Neuronal stem cell (in vitro differentiated cells): ENCODE measurements around the gene AGFG2.
A peak's percentile ranks its signal among the peaks of the same experiment; 100 is the strongest.

Experiments used
- DNase-seq: peaks from one replicate; pipeline ENCODE4 v3.0.0-alpha.2; 2013; ENCODE audit warnings: low spot score
- H2AFZ ChIP-seq: one replicate; pipeline ENCODE4 v1.6.1; 2013; ENCODE audit warnings: mild to moderate bottlenecking, low read length, inconsistent platforms
- H2AK5ac ChIP-seq: 2 replicates; pipeline ENCODE4 v1.6.1; 2013; ENCODE audit warnings: low read depth, mild to moderate bottlenecking, inconsistent platforms, low read length, moderate library complexity, mixed read lengths
- H2BK120ac ChIP-seq: 2 replicates; pipeline ENCODE4 v1.6.1; 2013; ENCODE audit warnings: low read depth, mild to moderate bottlenecking, inconsistent platforms, low read length, moderate library complexity, mixed read lengths
- H2BK12ac ChIP-seq: one replicate; pipeline ENCODE4 v1.6.1; 2013; ENCODE audit warnings: low read length, inconsistent platforms
- H2BK15ac ChIP-seq: 2 replicates; pipeline ENCODE4 v1.6.1; 2013; ENCODE audit warnings: mild to moderate bottlenecking, low read length, inconsistent platforms, mixed read lengths
- H2BK5ac ChIP-seq: one replicate; pipeline ENCODE4 v1.6.1; 2013; ENCODE audit warnings: inconsistent platforms, mild to moderate bottlenecking, low read length, moderate library complexity
- H3K14ac ChIP-seq: one replicate; pipeline ENCODE4 v1.6.1; 2013; ENCODE audit warnings: low read length, inconsistent platforms
- H3K18ac ChIP-seq: 2 replicates; pipeline ENCODE4 v1.6.1; 2013; ENCODE audit warnings: low read length, inconsistent platforms
- H3K23ac ChIP-seq: 2 replicates; pipeline ENCODE4 v1.6.1; 2013; ENCODE audit warnings: low read depth, mild to moderate bottlenecking, mixed read lengths, low read length, inconsistent platforms; ENCODE audit not compliant: poor library complexity
- H3K27ac ChIP-seq: replicated peaks from 3 replicates; pipeline ENCODE4 v1.5.1; 2013; ENCODE audit warnings: low read length, inconsistent platforms
- H3K27me3 ChIP-seq, 3 experiments: 2 replicates each; pipeline ENCODE4 v1.6.1; 2013; ENCODE audit warnings: low read length in 3 of 3, mild to moderate bottlenecking in 2 of 3, inconsistent platforms in 1 of 3, low read depth in 1 of 3, mixed read lengths in 1 of 3, moderate library complexity in 1 of 3; ENCODE audit not compliant: control insufficient read depth in 3 of 3, insufficient read depth in 3 of 3
- H3K36me3 ChIP-seq, 2 donors: replicated peaks in 1 of 2; 2 replicates each; pipeline ENCODE4 v1.6.1; 2013; ENCODE audit warnings: low read length in 2 of 2; ENCODE audit not compliant: control insufficient read depth in 2 of 2, insufficient read depth in 2 of 2
- H3K4ac ChIP-seq: 2 replicates; pipeline ENCODE4 v1.6.1; 2013; ENCODE audit warnings: inconsistent platforms, mild to moderate bottlenecking, low read length, moderate library complexity
- H3K4me1 ChIP-seq, 2 donors: 1 replicate in 1 of 2; 2 replicates in 1 of 2; pipeline ENCODE4 v1.6.1; 2013; ENCODE audit warnings: low read length in 2 of 2, low read depth in 1 of 2; ENCODE audit not compliant: control insufficient read depth in 2 of 2, insufficient read depth in 1 of 2
- H3K4me2 ChIP-seq: one replicate; pipeline ENCODE4 v1.6.1; 2013; ENCODE audit warnings: mild to moderate bottlenecking, low read length, inconsistent platforms; ENCODE audit not compliant: insufficient read depth, poor library complexity, severe bottlenecking
- H3K4me3 ChIP-seq, 2 donors: 2 replicates each; pipeline ENCODE4 v1.5.1; 2013; ENCODE audit warnings: low read length in 2 of 2, mild to moderate bottlenecking in 2 of 2, inconsistent platforms in 1 of 2, moderate library complexity in 1 of 2
- H3K79me1 ChIP-seq: one replicate; pipeline ENCODE4 v1.6.1; 2013; ENCODE audit warnings: low read depth, mild to moderate bottlenecking, inconsistent platforms, low read length, moderate library complexity
- H3K9ac ChIP-seq: one replicate; pipeline ENCODE4 v1.6.1; 2013; ENCODE audit warnings: mild to moderate bottlenecking, low read depth, low read length, inconsistent platforms; ENCODE audit not compliant: poor library complexity
- H3K9me3 ChIP-seq, 2 donors: replicated peaks in 1 of 2; 2 replicates each; pipeline versions ENCODE3 to v1.6.1; 2013; ENCODE audit warnings: low read length in 2 of 2, mild to moderate bottlenecking in 2 of 2, inconsistent platforms in 1 of 2, low read depth in 1 of 2, mixed read lengths in 1 of 2, moderate library complexity in 1 of 2; ENCODE audit not compliant: control insufficient read depth in 2 of 2, insufficient read depth in 1 of 2
- H4K8ac ChIP-seq: one replicate; pipeline ENCODE4 v1.6.1; 2013; ENCODE audit warnings: low read depth, mild to moderate bottlenecking, inconsistent platforms, low read length, moderate library complexity
- H4K91ac ChIP-seq: one replicate; pipeline ENCODE4 v1.6.1; 2013; ENCODE audit warnings: low read length, low read depth, mild to moderate bottlenecking, inconsistent platforms; ENCODE audit not compliant: poor library complexity
- WGBS, 2 donors: extraction: QIAGEN DNeasy Blood & Tissue Kit; methylation state at CpG; one replicate each; pipeline ENCODE4 v1.1.7; 2013; ENCODE audit warnings: missing lambda C conversion rate in 2 of 2, mixed read lengths in 1 of 2; ENCODE audit not compliant: insufficient read length in 2 of 2, insufficient replicate concordance in 1 of 2; ENCODE audit errors: extremely low coverage in 2 of 2; 5-methylcytosine and 5-hydroxymethylcytosine counted together

The AGFG2 gene

DNA sequence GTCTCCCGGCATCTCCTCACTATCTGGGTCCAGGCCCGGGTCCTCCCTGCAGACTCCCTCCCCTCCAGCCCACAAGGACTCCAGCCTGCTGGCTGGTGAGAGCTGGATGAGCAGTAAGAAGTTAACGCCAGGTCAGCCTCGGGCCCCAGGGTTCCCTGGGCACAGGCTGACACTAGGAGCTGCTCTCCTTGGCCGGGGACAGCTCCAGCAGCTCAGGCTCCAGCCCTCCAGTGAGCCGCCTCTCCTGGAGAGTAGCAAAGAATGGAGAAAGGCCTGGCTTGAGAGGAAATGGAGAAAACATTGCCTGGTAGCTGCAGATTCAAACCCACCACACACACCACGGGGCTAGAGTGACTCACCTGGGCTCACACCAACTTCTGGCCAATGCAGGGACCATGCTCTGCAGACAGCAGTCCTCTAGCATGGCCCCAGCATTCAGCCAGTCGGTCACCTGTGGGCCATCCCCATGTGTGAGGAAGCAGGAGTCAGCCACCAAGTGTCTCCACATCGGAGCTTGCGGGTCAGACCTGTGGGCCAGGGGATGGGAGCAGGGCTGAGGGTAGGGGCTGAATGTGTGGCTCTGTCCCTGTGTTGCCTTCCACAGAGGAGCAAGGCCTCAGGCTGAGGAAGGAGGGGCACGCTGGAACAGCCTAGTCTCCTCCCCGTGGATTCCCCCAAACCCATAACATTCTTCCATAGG, 28.2 kb downstream of the AGFG2 start:
- no CpG with 5 or more reads among the region's 12 CpGs for WGBS, 2 donors
- Histone ChIP-seq H4K8ac (no peak overlapping the region), H3K23ac (no peak overlapping the region), H2BK120ac (no peak overlapping the region), H3K27me3 (peaks cover 0 to 13% (median 0%) of the 10 kb centered on the region in 3 experiments), H2BK12ac (no peak overlapping the region), H3K27ac (no peak overlapping the region), H2AK5ac (no peak overlapping the region), H2BK5ac (no peak overlapping the region), H3K9me3 (peaks cover 0 to 2% of the 10 kb centered on the region in 2 donors), H4K91ac (no peak overlapping the region), H2AFZ (no peak overlapping the region), H3K9ac (no peak overlapping the region), H3K4me2 (no peak overlapping the region), H3K4me3 (no peak overlapping the region), H3K4ac (no peak overlapping the region), H3K18ac (no peak overlapping the region), H2BK15ac (no peak overlapping the region), H3K14ac (no peak overlapping the region), H3K36me3 (peaks cover 3 to 14% of the 10 kb centered on the region in 2 donors), H3K79me1 (peaks cover 3% of the 10 kb centered on the region), H3K4me1 (peaks cover 28 to 46% of the 10 kb centered on the region in 2 donors)
- no peak for DNase-seq

DNA sequence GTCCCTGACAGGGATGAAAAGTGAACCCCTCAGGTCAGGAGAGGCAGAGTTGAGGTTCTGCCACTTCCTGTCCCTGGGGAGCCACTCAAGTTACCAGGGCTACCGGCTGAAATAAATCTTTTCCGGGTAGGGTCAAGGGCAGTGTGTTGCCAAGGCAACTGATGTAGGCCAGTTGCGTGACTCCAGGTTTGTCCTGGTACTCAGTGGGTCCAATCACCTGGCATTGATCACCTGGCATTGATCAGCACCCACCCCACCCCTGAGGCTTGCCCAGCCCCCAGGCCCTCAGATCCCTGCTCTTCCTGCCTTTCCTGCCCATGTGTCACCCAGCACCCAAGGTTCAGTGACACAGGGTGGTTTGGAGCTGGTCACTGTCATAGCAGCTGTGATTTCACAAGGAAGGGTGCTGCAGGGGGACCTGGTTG, 28.8 kb downstream of the AGFG2 start:
- peaks cover 32 to 51% of the 10 kb centered on the region in 2 donors for H3K4me1 ChIP-seq
- DNase-seq = no peak

GRCh38 chr7:100568176-100568895, 29.3 kb downstream of the AGFG2 start:
- Histone ChIP-seq H2AFZ (no peak overlapping the region), H3K9me3 (peaks cover 0 to 2% of the 10 kb centered on the region in 2 donors), H4K91ac (no peak overlapping the region), H3K4me3 (no peak overlapping the region), H2AK5ac (peak overlapping the region; percentile 73), H3K9ac (no peak overlapping the region), H2BK5ac (no peak overlapping the region), H3K79me1 (peaks cover 5% of the 10 kb centered on the region), H2BK12ac (no peak overlapping the region), H3K4ac (no peak overlapping the region), H3K27me3 (peaks cover 0 to 13% (median 0%) of the 10 kb centered on the region in 3 experiments), H3K27ac (no peak overlapping the region), H2BK120ac (no peak overlapping the region), H3K4me1 (peaks cover 32 to 51% of the 10 kb centered on the region in 2 donors), H3K23ac (no peak overlapping the region), H3K14ac (no peak overlapping the region), H3K18ac (peak overlapping the region; percentile 52), H2BK15ac (peak overlapping the region; percentile 61), H3K4me2 (no peak overlapping the region), H4K8ac (no peak overlapping the region), H3K36me3 (peaks cover 0 to 3% of the 10 kb centered on the region in 2 donors)
- no CpG with 5 or more reads among the region's 11 CpGs for WGBS, 2 donors
- DNase-seq = no peak

More for the DNA sequence above, 28.8 kb downstream of the AGFG2 start:
- Histone ChIP-seq H2BK12ac (no peak overlapping the region), H3K27me3 (peaks cover 0 to 13% (median 0%) of the 10 kb centered on the region in 3 experiments), H3K23ac (no peak overlapping the region), H3K79me1 (peaks cover 3% of the 10 kb centered on the region), H2BK15ac (no peak overlapping the region), H3K36me3 (peaks cover 2 to 8% of the 10 kb centered on the region in 2 donors), H3K18ac (no peak overlapping the region), H3K27ac (no peak overlapping the region), H2AFZ (no peak overlapping the region), H3K14ac (no peak overlapping the region), H3K4ac (no peak overlapping the region), H3K4me3 (no peak overlapping the region), H3K9me3 (peaks cover 0 to 2% of the 10 kb centered on the region in 2 donors), H2AK5ac (peak overlapping the region; percentile 73), H4K91ac (no peak overlapping the region), H4K8ac (no peak overlapping the region), H3K4me2 (no peak overlapping the region), H2BK5ac (no peak overlapping the region), H3K9ac (no peak overlapping the region), H2BK120ac (no peak overlapping the region)
- WGBS, 2 donors = no CpG with 5 or more reads among the region's 3 CpGs
